ENCODE results near the gene PDE3A. TPM values are rescaled to one million over a fixed set of nuclear protein-coding genes. Genes with fewer than 3 reads are reported as not detected.

PDE3A gene
- total RNA-seq, 1 experiment from 2014 or later: 2.8 TPM

DNA sequence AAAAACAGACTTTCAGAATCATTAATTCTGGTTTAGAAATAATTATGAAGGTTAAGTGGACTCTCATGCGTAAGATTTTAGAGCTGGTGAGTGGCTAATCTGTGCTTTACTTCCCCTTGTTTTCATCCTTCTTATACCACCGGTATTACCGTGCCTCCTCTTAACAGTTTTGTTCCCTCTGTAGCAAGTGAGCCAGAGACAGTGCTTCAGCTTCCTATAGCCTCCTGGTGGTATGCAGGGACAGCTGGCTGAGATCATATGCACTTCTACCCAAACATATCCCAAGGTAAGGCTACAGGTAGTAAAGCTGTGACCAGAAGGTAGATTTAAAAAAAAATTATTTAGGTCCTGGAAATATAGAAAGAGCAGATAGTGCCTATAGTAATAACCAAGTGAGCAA is 55.2 kb downstream of the PDE3A start (continued):
- TF ChIP-seq, protein P1, sequence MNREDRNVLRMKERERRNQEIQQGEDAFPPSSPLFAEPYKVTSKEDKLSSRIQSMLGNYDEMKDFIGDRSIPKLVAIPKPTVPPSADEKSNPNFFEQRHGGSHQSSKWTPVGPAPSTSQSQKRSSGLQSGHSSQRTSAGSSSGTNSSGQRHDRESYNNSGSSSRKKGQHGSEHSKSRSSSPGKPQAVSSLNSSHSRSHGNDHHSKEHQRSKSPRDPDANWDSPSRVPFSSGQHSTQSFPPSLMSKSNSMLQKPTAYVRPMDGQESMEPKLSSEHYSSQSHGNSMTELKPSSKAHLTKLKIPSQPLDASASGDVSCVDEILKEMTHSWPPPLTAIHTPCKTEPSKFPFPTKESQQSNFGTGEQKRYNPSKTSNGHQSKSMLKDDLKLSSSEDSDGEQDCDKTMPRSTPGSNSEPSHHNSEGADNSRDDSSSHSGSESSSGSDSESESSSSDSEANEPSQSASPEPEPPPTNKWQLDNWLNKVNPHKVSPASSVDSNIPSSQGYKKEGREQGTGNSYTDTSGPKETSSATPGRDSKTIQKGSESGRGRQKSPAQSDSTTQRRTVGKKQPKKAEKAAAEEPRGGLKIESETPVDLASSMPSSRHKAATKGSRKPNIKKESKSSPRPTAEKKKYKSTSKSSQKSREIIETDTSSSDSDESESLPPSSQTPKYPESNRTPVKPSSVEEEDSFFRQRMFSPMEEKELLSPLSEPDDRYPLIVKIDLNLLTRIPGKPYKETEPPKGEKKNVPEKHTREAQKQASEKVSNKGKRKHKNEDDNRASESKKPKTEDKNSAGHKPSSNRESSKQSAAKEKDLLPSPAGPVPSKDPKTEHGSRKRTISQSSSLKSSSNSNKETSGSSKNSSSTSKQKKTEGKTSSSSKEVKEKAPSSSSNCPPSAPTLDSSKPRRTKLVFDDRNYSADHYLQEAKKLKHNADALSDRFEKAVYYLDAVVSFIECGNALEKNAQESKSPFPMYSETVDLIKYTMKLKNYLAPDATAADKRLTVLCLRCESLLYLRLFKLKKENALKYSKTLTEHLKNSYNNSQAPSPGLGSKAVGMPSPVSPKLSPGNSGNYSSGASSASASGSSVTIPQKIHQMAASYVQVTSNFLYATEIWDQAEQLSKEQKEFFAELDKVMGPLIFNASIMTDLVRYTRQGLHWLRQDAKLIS (CRISPR knock-in tag; IDR thresholded peaks at IDR 0.05; ENCODE audit: borderline replicate concordance): no peak
- TF ChIP-seq, protein P2, sequence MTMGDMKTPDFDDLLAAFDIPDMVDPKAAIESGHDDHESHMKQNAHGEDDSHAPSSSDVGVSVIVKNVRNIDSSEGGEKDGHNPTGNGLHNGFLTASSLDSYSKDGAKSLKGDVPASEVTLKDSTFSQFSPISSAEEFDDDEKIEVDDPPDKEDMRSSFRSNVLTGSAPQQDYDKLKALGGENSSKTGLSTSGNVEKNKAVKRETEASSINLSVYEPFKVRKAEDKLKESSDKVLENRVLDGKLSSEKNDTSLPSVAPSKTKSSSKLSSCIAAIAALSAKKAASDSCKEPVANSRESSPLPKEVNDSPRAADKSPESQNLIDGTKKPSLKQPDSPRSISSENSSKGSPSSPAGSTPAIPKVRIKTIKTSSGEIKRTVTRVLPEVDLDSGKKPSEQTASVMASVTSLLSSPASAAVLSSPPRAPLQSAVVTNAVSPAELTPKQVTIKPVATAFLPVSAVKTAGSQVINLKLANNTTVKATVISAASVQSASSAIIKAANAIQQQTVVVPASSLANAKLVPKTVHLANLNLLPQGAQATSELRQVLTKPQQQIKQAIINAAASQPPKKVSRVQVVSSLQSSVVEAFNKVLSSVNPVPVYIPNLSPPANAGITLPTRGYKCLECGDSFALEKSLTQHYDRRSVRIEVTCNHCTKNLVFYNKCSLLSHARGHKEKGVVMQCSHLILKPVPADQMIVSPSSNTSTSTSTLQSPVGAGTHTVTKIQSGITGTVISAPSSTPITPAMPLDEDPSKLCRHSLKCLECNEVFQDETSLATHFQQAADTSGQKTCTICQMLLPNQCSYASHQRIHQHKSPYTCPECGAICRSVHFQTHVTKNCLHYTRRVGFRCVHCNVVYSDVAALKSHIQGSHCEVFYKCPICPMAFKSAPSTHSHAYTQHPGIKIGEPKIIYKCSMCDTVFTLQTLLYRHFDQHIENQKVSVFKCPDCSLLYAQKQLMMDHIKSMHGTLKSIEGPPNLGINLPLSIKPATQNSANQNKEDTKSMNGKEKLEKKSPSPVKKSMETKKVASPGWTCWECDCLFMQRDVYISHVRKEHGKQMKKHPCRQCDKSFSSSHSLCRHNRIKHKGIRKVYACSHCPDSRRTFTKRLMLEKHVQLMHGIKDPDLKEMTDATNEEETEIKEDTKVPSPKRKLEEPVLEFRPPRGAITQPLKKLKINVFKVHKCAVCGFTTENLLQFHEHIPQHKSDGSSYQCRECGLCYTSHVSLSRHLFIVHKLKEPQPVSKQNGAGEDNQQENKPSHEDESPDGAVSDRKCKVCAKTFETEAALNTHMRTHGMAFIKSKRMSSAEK (CRISPR knock-in tag; IDR thresholded peaks at IDR 0.05; ENCODE audit: borderline replicate concordance): no peak
- TF ChIP-seq TEAD1 (CRISPR knock-in tag; IDR thresholded peaks at IDR 0.05): no peak
- TF ChIP-seq, protein P3, sequence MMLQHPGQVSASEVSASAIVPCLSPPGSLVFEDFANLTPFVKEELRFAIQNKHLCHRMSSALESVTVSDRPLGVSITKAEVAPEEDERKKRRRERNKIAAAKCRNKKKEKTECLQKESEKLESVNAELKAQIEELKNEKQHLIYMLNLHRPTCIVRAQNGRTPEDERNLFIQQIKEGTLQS (CRISPR knock-in tag; conservative IDR thresholded peaks at IDR 0.05): no peak
- no peak for TF ChIP-seq JUN (CRISPR knock-in tag; IDR thresholded peaks at IDR 0.05)
- TF ChIP-seq, protein P4, sequence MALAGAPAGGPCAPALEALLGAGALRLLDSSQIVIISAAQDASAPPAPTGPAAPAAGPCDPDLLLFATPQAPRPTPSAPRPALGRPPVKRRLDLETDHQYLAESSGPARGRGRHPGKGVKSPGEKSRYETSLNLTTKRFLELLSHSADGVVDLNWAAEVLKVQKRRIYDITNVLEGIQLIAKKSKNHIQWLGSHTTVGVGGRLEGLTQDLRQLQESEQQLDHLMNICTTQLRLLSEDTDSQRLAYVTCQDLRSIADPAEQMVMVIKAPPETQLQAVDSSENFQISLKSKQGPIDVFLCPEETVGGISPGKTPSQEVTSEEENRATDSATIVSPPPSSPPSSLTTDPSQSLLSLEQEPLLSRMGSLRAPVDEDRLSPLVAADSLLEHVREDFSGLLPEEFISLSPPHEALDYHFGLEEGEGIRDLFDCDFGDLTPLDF (CRISPR knock-in tag; IDR thresholded peaks at IDR 0.05): no peak
- TF ChIP-seq ZNF671 (CRISPR knock-in tag; IDR thresholded peaks at IDR 0.05): no peak
- no peak for TF ChIP-seq SOX15 (CRISPR knock-in tag; IDR thresholded peaks at IDR 0.05)
- TF ChIP-seq, protein P5, sequence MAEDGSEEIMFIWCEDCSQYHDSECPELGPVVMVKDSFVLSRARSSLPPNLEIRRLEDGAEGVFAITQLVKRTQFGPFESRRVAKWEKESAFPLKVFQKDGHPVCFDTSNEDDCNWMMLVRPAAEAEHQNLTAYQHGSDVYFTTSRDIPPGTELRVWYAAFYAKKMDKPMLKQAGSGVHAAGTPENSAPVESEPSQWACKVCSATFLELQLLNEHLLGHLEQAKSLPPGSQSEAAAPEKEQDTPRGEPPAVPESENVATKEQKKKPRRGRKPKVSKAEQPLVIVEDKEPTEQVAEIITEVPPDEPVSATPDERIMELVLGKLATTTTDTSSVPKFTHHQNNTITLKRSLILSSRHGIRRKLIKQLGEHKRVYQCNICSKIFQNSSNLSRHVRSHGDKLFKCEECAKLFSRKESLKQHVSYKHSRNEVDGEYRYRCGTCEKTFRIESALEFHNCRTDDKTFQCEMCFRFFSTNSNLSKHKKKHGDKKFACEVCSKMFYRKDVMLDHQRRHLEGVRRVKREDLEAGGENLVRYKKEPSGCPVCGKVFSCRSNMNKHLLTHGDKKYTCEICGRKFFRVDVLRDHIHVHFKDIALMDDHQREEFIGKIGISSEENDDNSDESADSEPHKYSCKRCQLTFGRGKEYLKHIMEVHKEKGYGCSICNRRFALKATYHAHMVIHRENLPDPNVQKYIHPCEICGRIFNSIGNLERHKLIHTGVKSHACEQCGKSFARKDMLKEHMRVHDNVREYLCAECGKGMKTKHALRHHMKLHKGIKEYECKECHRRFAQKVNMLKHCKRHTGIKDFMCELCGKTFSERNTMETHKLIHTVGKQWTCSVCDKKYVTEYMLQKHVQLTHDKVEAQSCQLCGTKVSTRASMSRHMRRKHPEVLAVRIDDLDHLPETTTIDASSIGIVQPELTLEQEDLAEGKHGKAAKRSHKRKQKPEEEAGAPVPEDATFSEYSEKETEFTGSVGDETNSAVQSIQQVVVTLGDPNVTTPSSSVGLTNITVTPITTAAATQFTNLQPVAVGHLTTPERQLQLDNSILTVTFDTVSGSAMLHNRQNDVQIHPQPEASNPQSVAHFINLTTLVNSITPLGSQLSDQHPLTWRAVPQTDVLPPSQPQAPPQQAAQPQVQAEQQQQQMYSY (CRISPR knock-in tag; IDR thresholded peaks at IDR 0.05): no peak
- no peak for TF ChIP-seq TEAD4 (CRISPR knock-in tag; IDR thresholded peaks at IDR 0.05)

DNA sequence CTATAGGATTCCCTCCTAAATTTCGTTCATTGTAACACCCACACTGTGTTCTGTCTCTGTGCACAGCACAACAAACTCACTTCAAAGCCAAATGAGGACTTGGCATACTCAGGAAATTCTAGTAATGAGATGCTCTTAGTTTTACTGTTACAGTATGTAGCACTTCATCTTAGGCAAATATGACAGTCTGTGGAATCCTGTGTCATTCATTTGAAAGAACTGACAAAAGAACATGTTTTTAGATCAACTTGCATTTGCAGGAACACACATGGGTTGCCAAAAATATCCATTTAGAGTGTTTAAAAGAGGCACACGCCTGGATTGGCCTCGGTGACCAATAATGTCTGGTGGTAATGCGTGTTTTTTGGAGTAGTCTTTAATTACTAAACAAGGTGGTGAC is 56.5 kb downstream of the PDE3A start:
- ATAC-seq (no peak), DNase-seq (ENCODE audit: low spot score) (no peak)
- H3K4me3 Mint-ChIP-seq: no peak overlapping the region
- peaks cover 32% of the 10 kb centered on the region for H3K4me1 Mint-ChIP-seq
- POLR2A ChIA-PET: no interaction called here
- no peaks in the 10 kb centered on the region for H3K27me3 Mint-ChIP-seq (ENCODE audit: low read depth)
- H3K9me3 Mint-ChIP-seq: no peaks in the 10 kb centered on the region
- H3K36me3 Mint-ChIP-seq: no peaks in the 10 kb centered on the region
- H3K27ac Mint-ChIP-seq: no peak overlapping the region
- CTCF ChIA-PET: no interaction called here
- TF ChIP-seq ZNF232 (CRISPR knock-in tag; IDR thresholded peaks at IDR 0.05): no peak
- TF ChIP-seq, protein P6, sequence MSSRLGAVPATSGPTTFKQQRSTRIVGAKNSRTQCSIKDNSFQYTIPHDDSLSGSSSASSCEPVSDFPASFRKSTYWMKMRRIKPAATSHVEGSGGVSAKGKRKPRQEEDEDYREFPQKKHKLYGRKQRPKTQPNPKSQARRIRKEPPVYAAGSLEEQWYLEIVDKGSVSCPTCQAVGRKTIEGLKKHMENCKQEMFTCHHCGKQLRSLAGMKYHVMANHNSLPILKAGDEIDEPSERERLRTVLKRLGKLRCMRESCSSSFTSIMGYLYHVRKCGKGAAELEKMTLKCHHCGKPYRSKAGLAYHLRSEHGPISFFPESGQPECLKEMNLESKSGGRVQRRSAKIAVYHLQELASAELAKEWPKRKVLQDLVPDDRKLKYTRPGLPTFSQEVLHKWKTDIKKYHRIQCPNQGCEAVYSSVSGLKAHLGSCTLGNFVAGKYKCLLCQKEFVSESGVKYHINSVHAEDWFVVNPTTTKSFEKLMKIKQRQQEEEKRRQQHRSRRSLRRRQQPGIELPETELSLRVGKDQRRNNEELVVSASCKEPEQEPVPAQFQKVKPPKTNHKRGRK (CRISPR knock-in tag; IDR thresholded peaks at IDR 0.05; ENCODE audit: borderline replicate concordance): no peak
- TF ChIP-seq, protein P7, sequence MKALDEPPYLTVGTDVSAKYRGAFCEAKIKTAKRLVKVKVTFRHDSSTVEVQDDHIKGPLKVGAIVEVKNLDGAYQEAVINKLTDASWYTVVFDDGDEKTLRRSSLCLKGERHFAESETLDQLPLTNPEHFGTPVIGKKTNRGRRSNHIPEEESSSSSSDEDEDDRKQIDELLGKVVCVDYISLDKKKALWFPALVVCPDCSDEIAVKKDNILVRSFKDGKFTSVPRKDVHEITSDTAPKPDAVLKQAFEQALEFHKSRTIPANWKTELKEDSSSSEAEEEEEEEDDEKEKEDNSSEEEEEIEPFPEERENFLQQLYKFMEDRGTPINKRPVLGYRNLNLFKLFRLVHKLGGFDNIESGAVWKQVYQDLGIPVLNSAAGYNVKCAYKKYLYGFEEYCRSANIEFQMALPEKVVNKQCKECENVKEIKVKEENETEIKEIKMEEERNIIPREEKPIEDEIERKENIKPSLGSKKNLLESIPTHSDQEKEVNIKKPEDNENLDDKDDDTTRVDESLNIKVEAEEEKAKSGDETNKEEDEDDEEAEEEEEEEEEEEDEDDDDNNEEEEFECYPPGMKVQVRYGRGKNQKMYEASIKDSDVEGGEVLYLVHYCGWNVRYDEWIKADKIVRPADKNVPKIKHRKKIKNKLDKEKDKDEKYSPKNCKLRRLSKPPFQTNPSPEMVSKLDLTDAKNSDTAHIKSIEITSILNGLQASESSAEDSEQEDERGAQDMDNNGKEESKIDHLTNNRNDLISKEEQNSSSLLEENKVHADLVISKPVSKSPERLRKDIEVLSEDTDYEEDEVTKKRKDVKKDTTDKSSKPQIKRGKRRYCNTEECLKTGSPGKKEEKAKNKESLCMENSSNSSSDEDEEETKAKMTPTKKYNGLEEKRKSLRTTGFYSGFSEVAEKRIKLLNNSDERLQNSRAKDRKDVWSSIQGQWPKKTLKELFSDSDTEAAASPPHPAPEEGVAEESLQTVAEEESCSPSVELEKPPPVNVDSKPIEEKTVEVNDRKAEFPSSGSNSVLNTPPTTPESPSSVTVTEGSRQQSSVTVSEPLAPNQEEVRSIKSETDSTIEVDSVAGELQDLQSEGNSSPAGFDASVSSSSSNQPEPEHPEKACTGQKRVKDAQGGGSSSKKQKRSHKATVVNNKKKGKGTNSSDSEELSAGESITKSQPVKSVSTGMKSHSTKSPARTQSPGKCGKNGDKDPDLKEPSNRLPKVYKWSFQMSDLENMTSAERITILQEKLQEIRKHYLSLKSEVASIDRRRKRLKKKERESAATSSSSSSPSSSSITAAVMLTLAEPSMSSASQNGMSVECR (CRISPR knock-in tag; IDR thresholded peaks at IDR 0.05; ENCODE audit: borderline replicate concordance): no peak
- no peak for TF ChIP-seq RORB (CRISPR knock-in tag; IDR thresholded peaks at IDR 0.05)
- TF ChIP-seq, protein P8, sequence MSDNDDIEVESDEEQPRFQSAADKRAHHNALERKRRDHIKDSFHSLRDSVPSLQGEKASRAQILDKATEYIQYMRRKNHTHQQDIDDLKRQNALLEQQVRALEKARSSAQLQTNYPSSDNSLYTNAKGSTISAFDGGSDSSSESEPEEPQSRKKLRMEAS (CRISPR knock-in tag; IDR thresholded peaks at IDR 0.05): no peak
